ENCODE results near the gene ANKS3.
A peak's percentile ranks its signal among the peaks of the same experiment; 100 is the strongest.

ANKS3 gene

DNA sequence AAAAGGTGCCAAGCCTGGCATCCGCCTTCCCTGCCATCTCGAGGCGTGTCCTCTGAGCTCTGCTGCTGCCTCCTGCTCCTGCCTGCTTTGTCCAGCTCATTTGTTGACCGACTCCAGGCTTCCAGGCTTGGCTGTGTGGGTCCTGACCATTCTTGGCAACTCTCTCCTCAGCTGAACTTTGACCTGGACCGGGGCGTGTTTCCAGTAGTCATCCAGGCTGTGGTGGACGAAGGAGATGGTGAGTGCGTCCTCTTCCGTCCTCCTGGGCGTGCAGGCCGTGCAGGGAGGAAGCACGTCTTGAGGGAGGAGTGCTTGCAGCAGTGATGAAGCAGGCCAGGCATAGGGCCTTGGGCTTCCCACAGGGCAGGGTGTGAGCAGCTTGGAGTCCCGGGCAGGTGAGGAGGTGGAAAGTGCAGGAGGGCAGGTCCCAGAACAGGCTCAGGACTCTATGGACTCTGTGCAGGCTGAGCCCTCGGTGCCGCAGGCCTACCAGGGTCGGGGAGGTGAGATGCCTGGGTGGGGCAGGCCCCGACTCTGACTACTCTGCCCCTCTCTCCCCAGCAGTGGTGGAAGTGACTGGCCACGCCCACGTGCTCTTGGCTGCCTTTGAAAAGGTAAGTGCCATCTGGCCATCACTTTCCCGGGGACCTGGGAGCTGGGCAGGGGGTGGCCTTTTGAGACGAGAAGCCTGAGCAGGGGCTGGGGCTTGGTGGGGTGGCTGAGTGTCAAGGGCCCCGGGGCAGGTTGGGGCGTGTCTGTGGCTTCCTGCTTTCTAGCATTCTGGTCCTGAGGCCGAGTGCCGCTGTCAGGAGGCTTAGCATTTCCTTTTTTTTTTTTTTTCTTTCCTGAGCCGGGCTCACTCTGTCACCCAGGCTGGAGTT is 69.3 kb downstream of the ANKS3 start:
- DNase-seq = no peak

- DNase-seq = no peak
Measured at GRCh38 chr16:4663777-4664465, 70.2 kb downstream of the ANKS3 start.

- DNase-seq = no peak
Measured at GRCh38 chr16:4663465-4663776, 70.7 kb downstream of the ANKS3 start.

DNA sequence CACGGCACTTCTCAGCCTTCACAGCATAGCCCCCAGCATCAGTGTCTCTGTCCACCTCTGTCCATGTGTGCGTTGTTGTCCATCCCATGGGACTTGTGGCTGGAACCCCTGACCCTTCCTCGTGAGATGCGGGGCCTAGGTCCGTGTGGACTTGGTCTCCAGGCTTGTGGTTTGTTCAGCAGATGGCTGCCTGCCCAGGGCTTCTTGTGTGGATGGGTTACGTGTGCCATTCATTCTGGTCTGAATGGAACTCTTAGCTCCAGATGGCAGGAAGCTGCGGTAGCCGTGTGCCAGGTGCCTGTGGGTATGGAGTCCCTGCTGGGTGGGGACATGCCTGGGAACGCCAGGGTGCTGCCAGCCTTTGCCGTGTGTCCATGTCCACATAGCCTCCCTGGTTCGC is 72.4 kb downstream of the ANKS3 start:
- no peak for DNase-seq

- no peak for DNase-seq
Measured at GRCh38 chr16:4660454-4661007, 73.5 kb downstream of the ANKS3 start.

DNA sequence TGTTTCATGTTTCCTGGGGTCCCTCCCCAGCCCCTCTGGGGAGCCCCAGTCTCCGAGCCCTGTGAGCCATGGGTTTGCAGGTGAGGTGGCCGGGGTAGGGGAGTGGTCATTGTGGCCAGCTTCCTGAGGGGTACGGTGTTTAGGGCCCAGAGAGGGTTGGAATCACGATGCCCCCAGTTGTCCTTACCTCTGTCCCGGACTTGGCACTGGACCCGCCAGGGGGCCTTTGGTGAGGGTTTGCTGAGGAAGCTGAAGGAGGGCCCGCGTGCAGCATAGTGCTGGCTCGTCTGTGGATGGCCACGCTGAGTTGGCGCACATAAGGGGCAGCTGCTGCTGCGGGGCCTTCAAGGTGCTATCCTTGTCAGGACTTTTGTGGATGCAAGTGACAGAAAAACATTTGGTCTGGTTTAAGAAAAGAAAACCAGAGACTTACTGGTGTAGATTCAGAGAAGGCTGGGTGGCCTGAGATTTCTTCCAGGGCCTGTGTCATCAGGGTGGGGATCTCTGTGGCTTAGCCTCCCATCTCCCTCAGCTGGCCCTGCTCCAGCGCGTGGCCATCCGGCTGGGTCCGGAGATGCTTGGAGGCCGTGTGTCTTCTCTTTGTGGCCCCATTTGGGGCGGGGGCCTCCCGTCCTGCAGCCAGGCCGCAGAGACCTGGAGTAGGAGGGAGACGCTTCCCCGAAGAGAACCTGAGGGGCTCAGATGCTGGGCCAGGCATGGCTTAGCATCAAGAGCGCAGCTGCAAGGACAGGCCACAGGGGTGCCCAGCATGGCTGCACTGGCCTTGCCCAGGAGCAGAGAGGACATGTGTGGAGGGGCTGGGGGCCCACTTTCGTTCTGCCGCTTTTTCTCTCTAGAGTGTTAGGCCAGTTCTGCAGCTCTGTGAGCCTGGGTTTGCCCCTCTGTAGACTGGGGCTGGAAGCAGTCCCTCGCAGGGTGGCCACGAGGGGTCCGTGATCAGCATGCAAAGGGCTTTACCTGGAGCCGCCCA is 74.4 kb downstream of the ANKS3 start:
- no peak for DNase-seq

- DNase-seq = no peak
Measured at GRCh38 chr16:4656695-4657686, 77.1 kb downstream of the ANKS3 start.

- DNase-seq = no peak
Measured at GRCh38 chr16:4656221-4656620, 77.8 kb downstream of the ANKS3 start.

GRCh38 chr16:4655801-4656200 is 78.3 kb downstream of the ANKS3 start:
- no peak for DNase-seq

GRCh38 chr16:4654964-4655590 is 79.0 kb downstream of the ANKS3 start:
- no peak for DNase-seq

DNA sequence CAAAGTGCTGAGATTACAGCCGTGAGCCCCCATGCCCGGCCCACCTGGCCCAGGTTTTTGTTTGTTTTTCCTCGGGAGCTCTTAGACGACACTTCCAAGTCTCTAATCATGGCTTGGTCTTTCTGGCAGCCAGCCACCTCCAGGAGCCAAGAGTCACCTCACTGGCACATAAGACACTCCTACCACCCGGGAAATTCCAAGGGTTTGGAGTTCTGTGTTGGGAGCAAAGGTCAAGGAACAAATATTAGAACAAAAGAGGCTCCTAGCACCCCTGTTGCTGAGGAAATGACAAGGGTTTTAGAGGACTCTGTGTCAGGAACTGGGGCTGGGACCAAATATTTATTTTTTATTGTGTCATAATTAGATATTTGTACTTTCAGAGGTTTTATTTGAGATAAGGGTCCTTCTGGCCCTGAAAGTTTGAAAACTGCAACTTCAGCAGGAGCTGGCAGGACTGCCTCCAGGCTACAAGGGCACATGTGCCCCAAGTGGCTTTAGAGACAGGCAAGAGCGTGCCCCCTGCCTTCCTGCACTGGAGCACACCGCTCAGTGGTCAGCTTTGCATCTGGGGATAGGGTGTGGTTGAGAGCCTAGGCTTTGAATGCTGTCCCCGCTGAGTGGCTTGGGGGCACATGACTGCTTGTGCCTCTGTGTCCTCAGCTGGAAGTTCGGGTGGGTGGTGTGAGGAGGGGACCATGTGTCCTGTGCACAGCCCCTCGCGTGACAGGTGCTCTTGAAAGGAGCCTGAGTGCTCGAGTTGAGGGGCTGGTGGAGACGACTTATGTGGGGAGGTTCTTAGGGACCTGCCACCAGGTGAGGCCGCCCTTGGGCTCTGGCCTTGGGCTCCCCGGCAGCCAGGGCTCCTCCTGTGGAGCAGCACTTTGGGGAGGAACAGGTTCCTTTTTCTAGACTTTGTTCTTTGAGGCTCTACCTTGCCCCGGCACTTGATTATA is 79.8 kb downstream of the ANKS3 start:
- DNase-seq = no peak

GRCh38 chr16:4652561-4652960 is 81.5 kb downstream of the ANKS3 start:
- DNase-seq = no peak

- no peak for DNase-seq
Measured at GRCh38 chr16:4651827-4652226, 82.2 kb downstream of the ANKS3 start.

- DNase-seq = peak; percentile 38
Measured at GRCh38 chr16:4650443-4651074, 83.5 kb downstream of the ANKS3 start.

DNA sequence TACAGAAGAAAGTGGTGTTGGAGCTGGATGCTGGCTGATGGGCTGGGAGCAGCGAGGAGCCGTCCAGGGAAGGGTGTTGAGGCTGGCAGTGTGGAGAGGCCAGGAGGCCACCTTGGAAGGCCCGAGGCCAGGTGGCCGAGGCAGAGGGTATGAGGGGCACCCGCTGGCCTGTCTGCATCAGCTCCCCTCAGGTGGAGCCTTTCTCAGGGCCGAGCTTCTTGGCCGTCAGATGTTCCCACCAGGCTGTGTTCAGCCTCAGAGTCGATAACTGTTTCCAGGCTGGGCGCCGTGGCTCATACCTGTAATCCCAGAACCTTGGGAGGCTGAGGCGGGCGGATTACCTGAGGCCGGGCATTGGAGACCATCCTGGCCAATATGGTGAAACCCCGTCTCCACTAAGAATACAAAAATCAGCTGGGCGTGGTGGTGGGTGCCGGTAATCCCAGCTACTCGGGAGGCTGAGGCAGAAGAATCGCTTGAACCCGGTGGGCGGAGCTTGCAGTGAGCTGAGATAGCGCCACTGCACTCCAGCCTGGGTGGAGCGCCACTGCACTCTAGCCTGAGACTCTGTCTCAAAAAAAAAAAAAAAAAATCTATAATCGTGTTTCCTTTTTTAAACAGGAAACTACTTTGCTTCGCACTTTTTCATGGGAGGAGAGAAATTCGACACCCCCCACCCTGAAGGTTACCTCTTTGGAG is 84.2 kb downstream of the ANKS3 start:
- DNase-seq = no peak

DNA sequence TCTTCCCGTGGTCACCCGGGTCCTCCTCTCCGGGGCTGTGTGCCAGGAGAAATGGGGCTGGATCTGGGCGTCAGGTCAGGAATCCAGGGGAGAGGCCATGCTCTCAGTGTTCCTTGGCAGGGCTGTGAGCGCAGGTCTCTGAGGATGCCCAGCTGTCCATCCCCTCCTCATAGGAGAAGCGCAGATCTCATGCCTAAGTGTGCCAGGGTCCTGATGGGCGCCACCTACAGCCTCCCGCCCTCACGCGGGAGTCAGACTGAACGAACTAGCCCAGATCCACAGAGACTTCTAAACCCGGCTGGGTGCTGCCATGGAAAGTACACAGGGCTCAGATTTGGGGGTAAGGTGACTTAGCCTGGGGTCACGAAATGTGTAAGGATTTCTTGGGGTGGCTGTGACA is 85.2 kb downstream of the ANKS3 start:
- no peak for DNase-seq

DNA sequence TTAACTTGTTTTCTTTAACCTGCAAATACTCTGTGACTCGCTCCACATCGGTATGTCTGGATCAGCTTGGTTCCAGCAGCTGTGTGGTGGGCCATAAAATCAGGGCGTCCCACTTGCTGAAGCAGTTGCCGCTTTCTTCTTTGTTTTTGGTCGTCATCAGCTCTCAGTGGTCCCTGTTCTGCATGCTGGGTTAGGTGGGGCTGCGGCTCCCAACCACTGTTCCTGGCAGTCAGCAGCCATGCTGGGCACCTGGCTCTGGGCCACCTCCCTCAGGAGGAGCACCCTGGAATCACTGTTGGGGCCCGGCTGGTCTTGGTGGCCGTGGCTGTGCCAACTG is 86.5 kb downstream of the ANKS3 start:
- DNase-seq = no peak

GRCh38 chr16:4646773-4647643 is 87.1 kb downstream of the ANKS3 start:
- no peak for DNase-seq

Data from NCI-H1436 (cell line).